Body of pancreas (tissue), 4 donors: ENCODE measurements around the gene IKZF4. TPM values are rescaled to one million over a fixed set of nuclear protein-coding genes. Genes with fewer than 3 reads are reported as not detected.
"Not testable (repeated sequence)": the region's sequence is repeated elsewhere in the genome, so short reads cannot be mapped to it uniquely, and the experiment has no call there.

Experiments used
- ATAC-seq: fragments of 150-250 bp; one replicate; pipeline ENCODE4 v1.9.1; 2016
- DNase-seq, 4 donors: peaks; one replicate each; pipeline ENCODE4 v3.0.0-alpha.2; 2019
- H3K27ac ChIP-seq, 4 donors: fragments of 200-600 bp; sonication (generic); 1 replicate in 3 of 4; 2 replicates in 1 of 4; pipeline versions ENCODE4 v1.5.1 to v1.6.1; 2016 to 2019; ENCODE audit warnings: mild to moderate bottlenecking in 1 of 4, mixed read lengths in 1 of 4, moderate library complexity in 1 of 4
- H3K27me3 ChIP-seq, 2 donors: fragments of 200-600 bp; sonication (generic); one replicate each; pipeline ENCODE4 v1.6.0; 2016; ENCODE audit warnings: mild to moderate bottlenecking in 1 of 2
- H3K36me3 ChIP-seq, 2 donors: fragments of 200-600 bp; sonication (generic); replicated peaks in 1 of 2; 2 replicates each; pipeline ENCODE4 v1.5.1; 2016; ENCODE audit warnings: low read depth in 2 of 2; ENCODE audit not compliant: insufficient read depth in 1 of 2
- H3K4me1 ChIP-seq: fragments of 200-600 bp; sonication (generic); one replicate; pipeline ENCODE4 v1.6.0; 2016
- H3K4me3 ChIP-seq, 2 donors: fragments of 200-600 bp; sonication (generic); 1 replicate in 1 of 2; 2 replicates in 1 of 2; pipeline ENCODE4 v1.5.1; 2016 to 2019
- H3K9me3 ChIP-seq, 3 donors: fragments of 200-600 bp; sonication (generic); 1 replicate in 2 of 3; 2 replicates in 1 of 3; pipeline ENCODE4 v1.5.1; 2016
- POLR2A ChIP-seq, 3 donors: fragments of 450-650 bp; IDR thresholded peaks; one replicate each; pipeline ENCODE4 v1.6.1; 2016; ENCODE audit warnings: antibody characterized with exemption in 3 of 3, mild to moderate bottlenecking in 2 of 3
- WGBS, 2 donors: methylation state at CpG; one replicate each; pipeline ENCODE4 v1.1.5; 2017; 5-methylcytosine and 5-hydroxymethylcytosine counted together
- intact Hi-C: fragments of 100-400 bp; cut with DNase I; formaldehyde crosslinking; loops from one replicate; pipeline ENCODE4 v1.15.1; 2023
- total RNA-seq, 2 donors: library from RNA; depleted of rRNA; stranded (reverse); fragments of >200 nt; gene quantifications; one replicate each; pipeline ENCODE4 v1.1.0, GENCODE V29; 2016
- TF ChIP-seq, protein P1 (sequence below), 7 experiments: fragments of 450-650 bp in 4 of 7; fragments of 200-600 bp in 3 of 7; sonication (generic) in 3 of 7; IDR thresholded peaks; one replicate each; pipeline ENCODE4 v1.5.1; 2016 to 2019; ENCODE audit warnings: antibody characterized with exemption in 7 of 7

The IKZF4 gene
- total RNA-seq, 2 donors from 2014 or later = 2.6 to 7.6 TPM

DNA sequence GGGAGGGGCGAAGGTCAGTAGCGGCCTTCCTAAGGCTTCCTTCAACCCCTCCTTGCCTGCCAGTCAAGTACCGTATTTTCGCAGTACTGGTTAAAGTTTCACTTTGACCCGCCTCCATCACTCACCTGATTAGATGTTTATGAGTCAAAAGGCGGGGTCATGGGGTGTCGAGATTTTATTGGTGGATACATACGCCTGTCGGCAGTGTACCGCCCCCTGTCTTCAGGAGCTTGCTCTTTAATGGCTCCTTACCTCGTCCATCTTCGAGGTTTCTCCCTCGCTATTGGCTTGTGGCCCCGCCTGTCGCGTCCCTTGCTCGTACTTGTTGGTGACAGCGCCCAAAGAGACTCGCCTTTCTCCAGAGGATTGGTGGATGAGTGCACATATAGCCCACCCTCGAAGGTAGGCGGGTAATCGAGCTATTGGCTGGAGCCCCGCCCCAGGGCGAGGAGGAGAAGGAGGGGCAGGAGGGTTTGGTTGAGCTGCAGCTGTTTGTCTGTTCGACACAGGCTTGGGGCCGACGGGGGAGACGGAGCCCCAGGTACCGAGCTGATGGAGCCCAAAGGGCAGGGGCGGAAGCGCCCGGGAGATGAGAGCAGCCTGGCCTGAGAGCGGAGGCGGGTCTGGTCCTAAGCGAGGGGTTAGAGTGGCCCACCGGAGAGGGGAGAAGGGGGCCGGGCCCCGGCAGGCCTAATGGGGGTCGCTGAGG, 47.1 kb upstream of the IKZF4 start, which contains the start of gene RAB5B:
Gene RAB5B (plus strand): TSS at position 480 of the 709 bp plus-strand sequence. CDS start 12,883 bp downstream, outside the sequence.
- H3K9me3 ChIP-seq = no peaks in the 10 kb centered on the region
- peak within 1 kb of the TSS; percentile 87 to 99 (median 97) for H3K27ac ChIP-seq
- peak; percentile 99 to 100 (median 100) for DNase-seq
- intact Hi-C loops = no loop called here
- H3K4me3 ChIP-seq = peak within 1 kb of the TSS; percentile 95 to 96
- WGBS, 2 donors = 1% methylated on average over 23 to 39 of the region's 39 CpGs
- ATAC-seq = peak; percentile 93
- TF ChIP-seq, protein P1, sequence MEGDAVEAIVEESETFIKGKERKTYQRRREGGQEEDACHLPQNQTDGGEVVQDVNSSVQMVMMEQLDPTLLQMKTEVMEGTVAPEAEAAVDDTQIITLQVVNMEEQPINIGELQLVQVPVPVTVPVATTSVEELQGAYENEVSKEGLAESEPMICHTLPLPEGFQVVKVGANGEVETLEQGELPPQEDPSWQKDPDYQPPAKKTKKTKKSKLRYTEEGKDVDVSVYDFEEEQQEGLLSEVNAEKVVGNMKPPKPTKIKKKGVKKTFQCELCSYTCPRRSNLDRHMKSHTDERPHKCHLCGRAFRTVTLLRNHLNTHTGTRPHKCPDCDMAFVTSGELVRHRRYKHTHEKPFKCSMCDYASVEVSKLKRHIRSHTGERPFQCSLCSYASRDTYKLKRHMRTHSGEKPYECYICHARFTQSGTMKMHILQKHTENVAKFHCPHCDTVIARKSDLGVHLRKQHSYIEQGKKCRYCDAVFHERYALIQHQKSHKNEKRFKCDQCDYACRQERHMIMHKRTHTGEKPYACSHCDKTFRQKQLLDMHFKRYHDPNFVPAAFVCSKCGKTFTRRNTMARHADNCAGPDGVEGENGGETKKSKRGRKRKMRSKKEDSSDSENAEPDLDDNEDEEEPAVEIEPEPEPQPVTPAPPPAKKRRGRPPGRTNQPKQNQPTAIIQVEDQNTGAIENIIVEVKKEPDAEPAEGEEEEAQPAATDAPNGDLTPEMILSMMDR (IDR thresholded peaks at IDR 0.05) = peak in 2 of 7 experiments; percentile 42 to 70
- TF ChIP-seq POLR2A (IDR thresholded peaks at IDR 0.05) = peak; percentile 94 to 99 (median 99)
- H3K27me3 ChIP-seq = no peaks in the 10 kb centered on the region
- H3K36me3 ChIP-seq = peaks cover 0 to 2% of the 10 kb centered on the region in 2 donors
- H3K4me1 ChIP-seq = peaks cover 27% of the 10 kb centered on the region

DNA sequence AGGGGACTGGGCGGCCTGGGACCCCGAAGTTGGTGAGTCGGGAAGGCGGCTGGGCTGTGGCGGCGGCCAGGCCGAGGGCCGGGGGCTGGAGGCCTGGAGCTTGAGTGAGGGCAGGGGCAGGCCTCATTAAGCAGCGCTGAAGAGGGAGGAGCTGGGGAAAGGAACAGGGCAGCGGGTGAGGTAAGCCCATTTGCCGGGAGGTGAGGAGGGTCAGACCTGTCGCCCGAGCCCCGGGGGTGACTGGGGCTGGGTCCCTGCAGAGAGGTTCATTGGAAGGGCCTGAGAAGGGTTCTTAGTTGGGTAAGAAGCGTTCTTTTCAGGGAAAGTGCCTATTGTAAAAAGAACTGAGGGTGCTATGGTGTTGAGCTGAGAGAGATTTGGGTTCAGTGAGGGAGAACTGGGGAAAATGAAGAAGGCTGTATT, 46.5 kb upstream of the IKZF4 start:
- no peaks in the 10 kb centered on the region for H3K27me3 ChIP-seq
- DNase-seq (peak; percentile 68 to 74 (median 70)), ATAC-seq (peak; percentile 43)
- peak overlapping the region; percentile 95 to 96 for H3K4me3 ChIP-seq
- H3K9me3 ChIP-seq = no peaks in the 10 kb centered on the region
- WGBS, 2 donors = 0% methylated on average over 13 of the region's 15 CpGs
- intact Hi-C loops = no loop called here
- H3K4me1 ChIP-seq = peaks cover 27% of the 10 kb centered on the region
- peak overlapping the region; percentile 87 to 99 (median 97) for H3K27ac ChIP-seq
- peaks cover 0 to 2% of the 10 kb centered on the region in 2 donors for H3K36me3 ChIP-seq
- TF ChIP-seq, protein P1 (IDR thresholded peaks at IDR 0.05) = no peak
- TF ChIP-seq POLR2A (IDR thresholded peaks at IDR 0.05) = no peak

DNA sequence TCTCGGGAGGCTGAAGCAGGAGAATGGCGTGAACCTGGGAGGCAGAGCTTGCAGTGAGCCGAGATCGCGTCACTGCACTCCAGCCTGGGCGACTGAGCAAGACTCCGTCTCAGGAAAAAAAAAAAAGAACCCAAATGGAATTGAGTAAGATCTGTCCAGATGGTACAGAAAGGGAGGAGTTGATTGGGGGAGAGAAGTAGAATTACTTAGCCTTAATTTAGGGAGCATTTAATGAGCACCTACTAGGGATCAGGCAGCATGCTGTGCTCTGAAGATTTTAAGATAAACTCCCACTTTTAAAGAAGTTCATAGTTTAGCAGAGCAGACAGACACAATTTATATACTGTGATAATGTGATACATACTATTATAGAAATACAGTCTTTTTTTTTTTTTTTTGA, 42.5 kb upstream of the IKZF4 start:
- Histone ChIP-seq H3K27ac (no peak overlapping the region), H3K4me1 (peaks cover 15% of the 10 kb centered on the region), H3K4me3 (no peak overlapping the region), H3K9me3 (no peaks in the 10 kb centered on the region), H3K27me3 (no peaks in the 10 kb centered on the region), H3K36me3 (peaks cover 0 to 4% of the 10 kb centered on the region in 2 donors)
- ATAC-seq (no peak), DNase-seq (no peak)
- TF ChIP-seq POLR2A (IDR thresholded peaks at IDR 0.05) = no peak
- TF ChIP-seq, protein P1 (IDR thresholded peaks at IDR 0.05) = no peak
- 83 to 91% methylated on average over 7 of the region's 7 CpGs for WGBS, 2 donors
- intact Hi-C loops = no loop called here

DNA sequence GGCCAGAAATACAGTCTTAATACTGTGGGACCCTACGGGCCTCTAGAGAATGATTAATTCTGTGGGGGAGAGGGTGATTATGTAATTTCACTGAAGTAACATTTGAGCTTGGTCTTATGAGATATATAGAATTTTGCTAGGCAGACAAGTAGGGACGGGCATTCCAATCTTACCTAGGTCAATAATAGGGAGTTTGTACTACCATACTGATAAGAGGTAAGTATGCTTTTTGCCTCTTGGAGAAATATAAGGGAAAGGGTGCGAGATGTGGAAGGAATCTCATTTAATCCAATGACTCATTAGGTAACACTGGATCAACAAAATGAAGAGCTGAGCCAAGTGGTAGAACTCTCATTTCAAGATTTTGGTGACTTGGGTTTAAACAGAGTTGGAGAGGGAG, 41.8 kb upstream of the IKZF4 start:
- 68 to 76% methylated on average over 3 of the region's 3 CpGs for WGBS, 2 donors
- ATAC-seq = no peak
- peaks cover 0 to 5% of the 10 kb centered on the region in 2 donors for H3K36me3 ChIP-seq
- peaks cover 15% of the 10 kb centered on the region for H3K4me1 ChIP-seq
- intact Hi-C loops = no loop called here
- H3K9me3 ChIP-seq = no peaks in the 10 kb centered on the region
- H3K27ac ChIP-seq = no peak overlapping the region
- DNase-seq = no peak
- H3K4me3 ChIP-seq = no peak overlapping the region
- H3K27me3 ChIP-seq = no peaks in the 10 kb centered on the region
- TF ChIP-seq, protein P1 (IDR thresholded peaks at IDR 0.05) = no peak
- TF ChIP-seq POLR2A (IDR thresholded peaks at IDR 0.05) = no peak

DNA sequence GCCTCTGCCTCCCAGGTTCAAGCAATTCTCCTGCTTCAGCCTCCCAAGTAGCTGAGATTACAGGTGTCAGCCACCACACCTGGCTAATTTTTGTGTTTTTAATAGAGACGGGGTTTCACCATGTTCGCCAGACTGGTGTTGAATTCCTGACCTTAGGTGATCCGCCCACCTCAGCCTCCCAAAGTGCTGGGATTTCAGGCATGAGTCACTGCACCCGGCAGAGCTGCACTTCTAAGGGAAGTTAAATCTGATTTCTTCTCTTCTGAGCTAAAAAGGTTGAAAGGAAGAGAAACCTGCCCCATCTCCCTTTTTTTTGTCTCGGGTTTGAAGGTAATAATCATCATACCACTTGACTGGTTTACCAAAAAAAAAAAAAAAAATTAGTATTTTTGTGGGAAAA, 39.0 kb upstream of the IKZF4 start:
- not testable (repeated sequence) for H3K36me3 ChIP-seq, H3K27me3 ChIP-seq, H3K4me3 ChIP-seq, H3K9me3 ChIP-seq, H3K4me1 ChIP-seq, ATAC-seq, H3K27ac ChIP-seq, DNase-seq
- WGBS, 2 donors = 73 to 86% methylated on average over 5 of the region's 5 CpGs
- intact Hi-C loops = loop anchor here (10.0 kb wide), 1 partner anchor 1733 kb away; no protein-coding TSS in a partner anchor
